Pancreas (tissue), 10 donors: Measurements from ENCODE around the gene PYGL. TPM values are rescaled to one million over a fixed set of nuclear protein-coding genes. Genes with fewer than 3 reads are reported as not detected.

Experiments
- ATAC-seq, 4 donors: fragments of 200-7000 bp; cut with Tn5 transposase; one replicate each; pipeline versions ENCODE4 v1.8.0 to v1.9.1; 2020; ENCODE audit warnings: mild to moderate bottlenecking in 4 of 4, moderate library complexity in 4 of 4
- DNase-seq, 6 donors: peaks; one replicate each; pipeline ENCODE4 v3.0.0-alpha.2; 2020
- FAIRE-seq: peaks from 2 replicates; lab custom pipeline; 2012; peaks lifted over from hg19 to GRCh38; lab: Jason Lieb, UNC
- H3K27ac ChIP-seq, 4 donors: fragments of 200-600 bp; sonication (generic); 1 replicate in 3 of 4; 2 replicates in 1 of 4; pipeline versions ENCODE4 v1.5.0 to v1.8.0; 2020
- H3K27me3 ChIP-seq, 4 donors: fragments of 200-600 bp; one replicate each; pipeline ENCODE4 v1.8.0; 2021
- H3K36me3 ChIP-seq, 3 donors: fragments of 200-600 bp; sonication (generic) in 1 of 3; one replicate each; pipeline versions ENCODE4 v1.5.0 to v1.8.0; 2020 to 2021
- H3K4me1 ChIP-seq, 3 donors: fragments of 200-600 bp; one replicate each; pipeline ENCODE4 v1.8.0; 2021
- H3K4me3 ChIP-seq, 4 donors: fragments of 200-600 bp; sonication (generic) in 2 of 4; one replicate each; pipeline versions ENCODE4 v1.5.0 to v1.8.0; 2020 to 2021
- H3K9me3 ChIP-seq, 4 donors: fragments of 200-600 bp; one replicate each; pipeline ENCODE4 v1.8.0; 2021
- CTCF ChIP-seq, 4 donors: fragments of 200-600 bp; sonication (generic) in 3 of 4; IDR thresholded peaks; one replicate each; pipeline versions ENCODE4 v1.5.0 to v1.8.0; 2021; ENCODE audit warnings: antibody characterized with exemption in 4 of 4
- WGBS, 2 donors: extraction: QIAGEN DNeasy Blood & Tissue Kit; methylation state at CpG; one replicate each; pipeline ENCODE4 v1.1.7; 2013; 5-methylcytosine and 5-hydroxymethylcytosine counted together
- intact Hi-C, 3 donors: fragments of 100-400 bp; cut with DNase I; formaldehyde crosslinking; loops; one replicate each; pipeline versions ENCODE4 v1.11.1 to v1.14.2; 2022
- polyA plus RNA-seq, 2 donors: library from polyadenylated mRNA; stranded (reverse); fragments of 200-250 nt; gene quantifications; one replicate each; pipeline ENCODE4 v1.2.3, GENCODE V29; 2013
- total RNA-seq, 6 donors: library from RNA; stranded (reverse); fragmentation: NEBNext Ultra II Directional in 4 of 6; extraction: Animal tissue kit (Norgen Biotek cat#: 25700) in 4 of 6; gene quantifications; one replicate each; pipeline versions ENCODE4 v1.2.1 to v1.2.4, GENCODE V29; 2021 to 2023
- donor health status: healthy with polysubstance abuse.
- donor health status: DM: no; HTN: no; CAD: no; lungs with moderate emphysema.
- donor health status: DM: no; HTN: no; CAD: no.
- donor health status: control.
- donor health status: control.
- donor health status: Bipolar disorder and iron deficiency.
- donor health status: DM: yes; HTN: yes; CAD: no.
- donor health status: DM: no; HTN: no; CAD: no.
- donor health status: DM: no; HTN: no; CAD: no.
- donor health status: DM: yes; HTN: yes; CAD: no.

Gene PYGL
- total and polyA plus RNA-seq, 8 donors: 2.6 to 17.8 (median 5.4) TPM

- Histone ChIP-seq H3K4me1 (no peaks in the 10 kb centered on the region), H3K36me3 (no peaks in the 10 kb centered on the region), H3K4me3 (peak within 1 kb of the TSS in 1 of 4 donors; percentile 22), H3K9me3 (no peaks in the 10 kb centered on the region), H3K27me3 (peaks cover 0 to 18% (median 0%) of the 10 kb centered on the region in 4 donors), H3K27ac (no peak within 1 kb of the TSS)
- intact Hi-C loops: no loop called here
- no peak for TF ChIP-seq CTCF (IDR thresholded peaks at IDR 0.05)
- ATAC-seq (peak in 3 of 4 donors; percentile 23 to 52 (median 44)), DNase-seq (peak in 1 of 6 donors; percentile 62), FAIRE-seq (no peak)
- WGBS, 2 donors: 15 to 19% methylated on average over 49 to 63 of the region's 63 CpGs
These were observed 72.2 kb downstream of the PYGL start, which contains the start of gene ABHD12B for GRCh38 chr14:50871914-50872732. Gene ABHD12B, plus strand, starts transcription at chr14:50872053. Its CDS starts 122 bp downstream, at chr14:50872175.

- WGBS, 2 donors: 92 to 93% methylated on average over 5 of the region's 5 CpGs
- DNase-seq: no peak
These were observed 73.1 kb downstream of the PYGL start for GRCh38 chr14:50871228-50871627.

GRCh38 chr14:50865391-50866076 lies 78.7 kb downstream of the PYGL start:
- no peaks in the 10 kb centered on the region for H3K4me1 ChIP-seq
- 73 to 77% methylated on average over 11 of the region's 11 CpGs for WGBS, 2 donors
- no peak for DNase-seq
- no peak overlapping the region for H3K27ac ChIP-seq
- intact Hi-C loops: no loop called here
- H3K27me3 ChIP-seq: no peaks in the 10 kb centered on the region
- no peaks in the 10 kb centered on the region for H3K36me3 ChIP-seq
- no peak for FAIRE-seq
- no peak overlapping the region for H3K4me3 ChIP-seq
- no peak for ATAC-seq
- TF ChIP-seq CTCF (IDR thresholded peaks at IDR 0.05): no peak
- no peaks in the 10 kb centered on the region for H3K9me3 ChIP-seq

More at GRCh38 chr14:50871228-50871627, 73.1 kb downstream of the PYGL start:
- Histone ChIP-seq H3K27me3 (peaks cover 0 to 18% (median 0%) of the 10 kb centered on the region in 4 donors), H3K9me3 (no peaks in the 10 kb centered on the region), H3K4me1 (no peaks in the 10 kb centered on the region), H3K27ac (no peak overlapping the region), H3K4me3 (no peak overlapping the region), H3K36me3 (no peaks in the 10 kb centered on the region)
- no peak for FAIRE-seq
- intact Hi-C loops: no loop called here
- no peak for TF ChIP-seq CTCF (IDR thresholded peaks at IDR 0.05)
- no peak for ATAC-seq

GRCh38 chr14:50864946-50865345 lies 79.3 kb downstream of the PYGL start:
- Histone ChIP-seq H3K36me3 (no peaks in the 10 kb centered on the region), H3K4me1 (no peaks in the 10 kb centered on the region), H3K4me3 (no peak overlapping the region), H3K27ac (no peak overlapping the region), H3K27me3 (no peaks in the 10 kb centered on the region), H3K9me3 (no peaks in the 10 kb centered on the region)
- FAIRE-seq: no peak
- TF ChIP-seq CTCF (IDR thresholded peaks at IDR 0.05): no peak
- ATAC-seq: no peak
- intact Hi-C loops: no loop called here
- DNase-seq: no peak
- 78 to 94% methylated on average over 5 of the region's 5 CpGs for whole genome bisulfite sequencing, 2 donors
